ENCODE results near the gene RHOD.

RHOD gene

DNA sequence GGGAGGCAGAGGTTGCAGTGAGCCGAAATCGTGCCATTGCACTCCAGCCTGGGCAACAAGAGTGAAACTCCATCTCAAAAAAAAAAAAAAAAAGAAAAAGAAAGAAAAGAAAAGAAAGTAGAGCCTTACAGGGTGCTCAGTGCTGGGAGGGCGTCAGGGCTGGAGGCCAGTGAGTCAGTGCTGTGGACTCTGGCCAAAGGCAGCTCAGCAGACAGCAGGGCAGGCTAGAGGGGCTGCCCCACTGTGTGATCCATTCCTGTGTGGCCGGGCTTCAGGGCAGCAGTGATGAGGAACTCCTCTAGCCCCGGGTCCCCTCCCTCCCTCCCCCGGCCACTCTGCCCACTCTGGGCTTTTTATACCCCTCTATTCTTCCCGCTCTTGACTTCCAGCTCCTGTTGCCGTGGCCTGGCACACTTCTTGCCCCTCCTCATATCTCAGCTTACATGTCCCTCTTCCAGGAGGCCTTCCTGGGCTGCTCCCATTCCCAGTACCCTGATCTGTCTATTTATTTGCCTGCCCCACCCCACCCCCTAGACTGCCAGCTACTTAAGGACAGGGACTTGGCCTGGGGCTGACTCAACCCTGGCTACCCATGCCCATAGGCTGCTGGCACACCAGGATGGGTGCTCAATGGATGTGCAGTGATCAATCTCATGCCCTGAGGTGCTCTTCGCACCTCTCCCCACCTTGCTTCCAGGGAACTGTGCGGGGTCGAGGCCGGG is 23.7 kb upstream of the RHOD start:
- FAIRE-seq, result no peak

DNA sequence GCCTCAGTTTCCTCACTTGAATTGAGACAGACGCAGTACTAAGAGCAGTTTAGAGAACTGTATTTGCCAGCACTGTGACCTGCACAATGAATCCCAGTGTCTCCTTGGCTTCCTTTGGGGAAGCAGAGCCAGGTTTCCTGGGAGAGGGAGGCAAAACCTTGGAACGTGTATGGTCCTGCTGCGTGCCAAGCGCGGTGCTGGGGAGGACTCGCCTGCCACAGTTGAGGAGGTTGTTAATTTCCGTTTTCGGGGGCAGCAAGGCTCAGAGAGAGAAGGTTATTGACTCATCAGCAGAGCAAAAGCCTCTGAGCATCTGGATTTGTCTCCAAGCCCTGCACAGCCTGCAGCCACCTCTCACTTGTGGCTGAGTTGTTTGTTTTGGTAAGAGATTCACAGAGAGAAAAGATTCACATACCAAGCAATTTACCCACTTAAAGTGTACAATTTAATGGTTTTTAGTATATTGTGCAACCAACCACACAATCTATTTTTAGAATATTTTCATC is 22.9 kb upstream of the RHOD start:
- no peak for FAIRE-seq

DNA sequence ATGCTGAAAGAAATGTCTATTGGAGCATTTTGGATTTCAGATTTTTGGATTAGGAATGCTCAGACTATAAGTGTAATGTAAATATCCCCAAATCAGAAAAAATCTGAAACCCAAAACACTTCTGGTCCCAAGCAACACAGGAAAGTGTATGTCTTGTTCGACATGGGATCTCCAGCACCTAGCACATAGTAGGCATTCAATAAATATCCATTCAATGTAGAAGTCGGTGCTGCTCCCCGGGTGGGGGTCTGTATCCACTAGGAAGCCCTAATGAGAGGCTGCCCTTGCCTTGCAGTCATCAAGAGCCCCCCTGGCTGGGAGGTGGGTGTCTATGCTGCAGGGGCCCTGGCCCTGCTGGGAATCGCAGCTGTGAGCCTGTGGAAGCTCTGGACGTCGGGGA is 22.3 kb upstream of the RHOD start:
- no peak for FAIRE-seq

DNA sequence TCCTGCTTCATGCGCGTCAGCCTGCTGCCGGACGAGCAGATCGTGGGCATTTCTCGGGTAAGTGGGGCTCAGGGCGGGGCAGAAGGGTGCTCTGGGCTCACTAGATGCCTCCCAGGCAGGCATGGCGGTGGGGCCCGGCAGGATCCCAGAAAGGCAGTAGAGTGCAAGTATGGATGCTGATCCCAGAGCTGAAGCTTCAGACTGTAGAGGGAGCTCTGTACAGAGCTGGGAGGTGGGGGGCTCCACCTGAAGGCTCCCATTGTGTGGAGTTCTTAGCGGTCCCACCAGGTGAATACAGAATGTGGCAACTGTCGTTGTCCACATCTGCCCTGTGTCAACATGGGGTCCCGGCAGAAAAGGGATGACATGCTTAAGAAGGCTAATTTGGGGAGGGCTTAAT is 16.5 kb upstream of the RHOD start:
- no peak for FAIRE-seq

DNA sequence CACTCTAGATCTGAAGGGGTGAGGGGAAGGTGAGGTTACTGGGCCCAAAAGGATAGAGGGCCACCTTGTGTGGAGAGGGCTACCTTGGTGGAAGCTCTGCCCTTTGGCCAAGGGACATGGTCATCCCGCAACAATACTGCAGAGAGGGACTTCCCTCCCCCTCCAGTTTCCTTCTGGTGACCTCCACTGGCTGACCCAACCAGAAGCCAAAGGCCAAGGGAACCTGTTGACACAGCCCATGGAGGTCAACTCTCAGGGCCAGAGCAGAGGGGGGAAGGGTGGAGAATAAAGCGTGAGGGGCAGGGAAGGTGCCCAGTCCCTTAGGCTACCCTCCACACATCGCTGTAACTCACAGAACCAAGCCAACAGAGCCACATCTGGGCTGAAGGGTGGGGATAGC is 15.0 kb upstream of the RHOD start:
- no peak for FAIRE-seq

DNA sequence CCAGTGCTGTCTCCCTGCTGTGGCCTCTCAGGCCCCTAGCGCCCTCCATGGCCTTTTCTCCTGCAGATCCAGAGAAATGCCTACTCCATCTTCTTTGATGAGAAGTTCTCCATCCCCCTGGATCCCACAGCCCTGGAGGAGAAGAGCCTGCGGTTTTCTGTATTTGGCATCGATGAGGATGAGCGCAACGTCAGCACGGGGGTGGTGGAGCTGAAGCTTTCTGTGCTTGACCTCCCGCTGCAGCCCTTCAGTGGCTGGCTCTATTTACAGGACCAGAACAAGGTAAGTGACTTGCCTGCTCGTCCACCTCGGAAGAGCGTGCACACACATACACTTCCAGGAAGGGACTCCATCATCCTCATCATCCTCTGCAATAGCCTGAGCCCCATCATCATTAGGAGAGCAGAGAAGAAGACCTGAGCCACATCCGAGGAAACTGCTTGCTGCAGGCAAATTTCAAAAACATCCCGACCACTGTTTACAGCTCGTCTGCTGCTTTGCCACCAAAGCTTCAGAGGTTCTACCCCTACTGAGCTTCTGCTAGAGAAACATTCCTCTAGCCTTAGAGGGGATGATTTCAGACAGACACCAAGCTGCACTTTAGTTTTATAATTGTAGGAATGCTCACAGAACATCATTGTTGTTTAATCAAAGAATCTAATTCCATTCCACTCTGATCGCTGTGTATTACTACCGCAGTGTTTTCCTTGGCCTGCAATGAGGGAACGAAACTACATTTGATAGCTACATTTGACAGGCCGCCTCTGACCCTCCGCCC is 12.9 kb upstream of the RHOD start:
- FAIRE-seq, result no peak

DNA sequence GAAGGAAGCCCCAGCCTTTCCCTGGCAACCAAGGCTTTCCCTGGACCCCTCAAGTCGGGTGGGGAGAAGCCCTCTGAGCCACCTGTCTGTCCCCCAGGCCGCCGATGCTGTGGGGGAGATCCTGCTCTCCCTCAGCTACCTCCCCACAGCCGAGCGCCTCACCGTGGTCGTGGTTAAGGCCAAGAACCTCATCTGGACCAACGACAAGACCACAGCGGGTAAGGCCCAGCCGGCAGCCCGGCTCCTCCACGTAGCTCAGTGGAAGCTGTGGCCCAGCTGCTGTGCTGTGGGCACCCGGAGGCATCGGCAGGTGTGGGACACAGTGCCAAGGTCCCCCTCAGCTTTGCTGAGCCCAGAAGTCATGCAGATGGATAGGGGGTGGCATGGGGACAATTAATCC is 12.2 kb upstream of the RHOD start:
- no peak for FAIRE-seq

DNA sequence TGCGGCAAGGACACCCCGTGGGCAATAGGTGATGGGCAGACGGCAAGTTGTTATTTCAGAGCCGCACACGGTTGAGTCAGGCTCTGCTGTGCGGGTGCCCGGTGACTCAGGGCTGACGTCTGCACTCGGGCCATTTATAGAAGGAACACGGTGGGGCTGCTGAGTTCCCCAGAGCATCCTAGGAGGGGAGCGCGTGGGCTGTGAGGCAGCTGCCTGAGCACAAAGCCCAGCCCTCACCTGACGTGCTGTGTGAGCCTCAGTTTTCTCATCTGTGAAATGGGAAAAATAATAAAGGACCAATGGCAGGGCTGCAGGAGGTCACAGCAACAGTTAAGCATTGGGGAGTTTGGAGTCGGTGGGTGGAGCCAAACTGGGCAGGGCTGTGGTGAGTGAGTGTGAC is 11.3 kb upstream of the RHOD start:
- no peak for FAIRE-seq

DNA sequence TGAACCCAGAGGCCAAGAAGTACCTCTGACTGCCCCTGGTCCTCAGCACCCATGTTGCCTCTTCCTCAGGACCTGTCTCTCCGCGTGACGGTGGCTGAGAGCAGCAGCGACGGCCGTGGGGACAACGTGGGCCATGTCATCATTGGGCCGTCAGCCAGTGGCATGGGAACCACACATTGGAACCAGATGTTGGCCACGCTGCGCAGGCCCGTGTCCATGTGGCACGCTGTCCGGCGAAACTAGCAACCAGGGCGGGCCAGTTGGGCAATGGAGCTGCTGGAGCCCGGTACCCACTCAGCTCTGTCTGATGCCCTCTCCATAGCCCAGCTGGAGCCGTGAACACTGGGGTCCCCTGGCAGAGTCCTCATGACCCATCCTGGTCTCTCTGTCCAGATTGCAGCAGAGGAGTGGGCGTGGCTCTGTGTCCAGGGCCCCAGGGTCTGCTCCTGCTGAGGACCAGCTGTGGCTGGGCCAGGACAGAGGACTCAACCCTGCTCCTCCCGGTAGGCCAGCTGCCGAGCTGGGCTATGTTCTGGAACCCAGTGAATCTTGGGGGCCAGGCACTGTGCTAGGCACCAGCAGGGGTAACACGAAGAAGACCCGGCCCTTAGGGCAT is 8.0 kb upstream of the RHOD start:
- no peak for FAIRE-seq

DNA sequence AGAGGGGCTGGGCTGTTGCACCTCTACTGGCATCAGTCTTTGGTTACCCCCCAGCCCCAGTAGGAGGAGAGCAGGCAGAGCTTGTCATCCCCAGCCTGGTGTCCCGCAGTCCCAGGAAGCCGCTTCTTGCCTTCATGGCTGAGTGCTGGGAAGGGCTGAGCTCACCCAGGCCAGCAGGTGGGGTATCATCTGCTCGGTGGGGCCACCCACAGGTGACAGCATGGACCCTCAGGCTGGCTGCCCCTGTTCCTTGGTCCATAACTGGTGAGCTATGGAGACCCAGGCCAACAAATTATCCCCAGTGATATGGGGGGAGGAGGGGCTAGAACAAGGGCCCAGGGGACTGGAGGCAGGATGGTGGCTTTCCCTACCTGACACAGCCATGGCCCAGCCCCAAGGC is 6.5 kb upstream of the RHOD start:
- FAIRE-seq, result no peak

DNA sequence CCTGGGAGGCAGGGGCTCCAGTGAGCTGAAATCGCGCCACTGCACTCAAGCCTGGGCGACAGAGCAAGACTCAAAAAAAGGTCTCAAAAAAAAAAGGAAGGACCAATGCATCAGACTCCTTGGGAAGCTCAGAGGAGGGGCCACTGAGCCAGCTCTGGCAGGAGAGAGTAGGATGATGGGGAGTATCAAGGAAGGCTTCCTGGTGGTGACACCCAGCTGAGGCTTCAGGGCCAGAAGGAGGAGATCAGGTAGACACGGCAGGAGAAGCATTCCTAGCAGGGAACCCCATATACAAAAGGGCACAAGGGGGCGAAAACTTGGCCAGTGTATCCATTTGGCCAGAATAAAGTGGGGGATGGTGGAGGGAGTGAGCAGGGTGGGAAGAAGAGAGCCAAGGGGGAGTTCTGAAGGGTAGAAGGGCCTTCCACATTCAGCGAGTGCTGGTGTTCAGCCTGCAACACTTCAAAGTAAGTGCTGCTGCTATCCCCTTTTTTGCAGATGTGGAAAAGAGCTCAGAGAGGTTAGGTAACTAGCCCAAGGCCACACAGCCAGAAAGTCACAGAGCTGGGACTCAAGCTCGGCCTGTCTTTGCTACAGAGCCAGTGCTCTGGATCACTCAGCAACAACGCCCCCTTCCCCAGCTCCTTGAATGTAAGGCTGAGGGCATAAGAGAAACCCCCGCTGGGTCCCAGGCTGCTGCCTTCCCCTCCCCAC is 5.3 kb upstream of the RHOD start:
- no peak for FAIRE-seq

DNA sequence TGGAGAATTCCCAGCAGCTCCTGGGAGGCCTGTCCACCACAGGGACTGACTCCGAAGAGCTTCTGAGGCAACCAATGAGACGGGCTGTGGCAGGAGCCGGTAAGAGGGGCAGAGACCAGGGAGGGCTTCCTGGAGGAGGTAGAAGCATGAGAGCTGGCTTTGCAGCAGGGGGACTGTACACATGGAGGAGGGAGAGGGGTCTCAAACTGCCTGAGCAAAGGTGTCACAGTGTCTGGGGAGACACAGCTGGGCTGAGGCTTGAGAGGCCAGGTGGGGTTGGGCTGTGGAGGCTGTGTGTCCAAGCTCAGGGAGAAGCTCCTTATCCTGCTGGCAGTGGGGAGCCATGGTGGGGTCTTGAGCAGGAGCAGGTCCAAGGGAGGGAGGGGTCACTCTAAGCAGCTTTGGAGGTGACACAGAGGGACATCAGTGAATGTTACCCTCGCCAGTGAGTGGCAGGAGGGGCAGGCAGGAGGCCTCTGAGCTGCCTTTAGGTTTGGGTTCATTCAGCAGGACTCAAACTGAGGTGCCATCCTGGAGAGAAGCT is 4.6 kb upstream of the RHOD start:
- no peak for FAIRE-seq

DNA sequence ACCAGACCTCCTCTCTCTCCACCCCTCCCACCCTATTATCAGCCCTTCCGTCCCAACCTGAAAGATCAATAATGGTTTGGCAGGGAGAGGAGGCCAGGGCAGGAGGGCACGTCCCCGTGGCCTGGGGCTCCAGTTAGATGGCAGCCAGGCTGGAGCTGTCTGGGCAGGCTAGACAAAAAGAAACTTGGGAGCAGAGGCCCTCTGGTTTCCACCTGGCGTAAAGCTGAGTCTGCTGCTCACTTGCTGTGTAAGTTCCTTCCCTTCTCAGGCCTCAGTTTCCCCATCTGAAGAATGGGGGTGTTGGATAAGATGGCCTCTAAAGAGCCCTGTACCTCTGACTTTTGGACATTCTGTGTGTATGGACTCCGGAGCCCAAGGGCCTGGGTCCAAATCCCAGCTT is 3.8 kb upstream of the RHOD start:
- FAIRE-seq, result no peak

DNA sequence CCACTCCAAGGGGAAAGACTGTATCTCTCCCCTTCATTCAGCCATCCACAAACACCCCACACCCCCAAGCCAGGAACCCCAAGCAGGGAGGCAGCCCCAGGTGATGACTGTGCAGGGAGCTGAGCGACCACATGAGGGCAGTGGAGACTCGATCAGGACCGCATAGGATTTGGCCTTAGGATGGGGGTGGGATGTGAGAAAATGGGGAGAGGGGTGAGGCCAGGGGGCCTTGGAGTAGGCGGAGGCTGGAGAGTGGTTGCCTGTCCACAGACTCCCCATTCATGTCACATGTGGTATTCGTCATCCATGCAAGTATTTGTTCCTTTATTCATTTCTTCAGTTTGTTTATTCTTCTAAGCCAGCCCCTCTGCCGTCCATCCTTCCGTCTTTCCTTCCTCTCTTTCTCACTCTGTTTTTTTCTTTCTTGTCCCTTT is 2.7 kb upstream of the RHOD start:
- FAIRE-seq, result no peak

DNA sequence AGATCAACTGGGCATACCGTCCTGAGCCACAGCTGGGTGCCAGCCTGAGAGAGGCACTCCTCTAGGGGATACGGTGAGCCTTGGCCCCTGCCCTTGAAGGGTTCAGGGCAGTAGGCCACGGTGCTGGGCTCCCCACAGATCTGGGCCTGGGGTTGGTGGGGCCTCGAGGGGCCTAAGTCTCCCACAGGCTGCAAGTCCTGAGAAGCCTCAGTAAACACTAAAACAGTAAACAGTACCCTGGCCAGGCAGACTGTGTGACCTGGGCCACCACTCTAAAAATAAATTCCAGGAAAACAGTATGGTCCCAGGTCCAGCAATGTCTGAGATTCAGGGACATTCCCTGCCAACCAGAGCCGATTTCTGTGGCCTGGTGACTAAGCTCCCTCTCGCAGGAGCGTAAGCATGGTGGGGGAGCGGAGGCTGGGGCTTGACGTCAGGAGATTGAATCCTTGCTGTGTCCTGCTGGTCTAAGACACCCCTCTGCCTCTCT is 2.3 kb upstream of the RHOD start:
- no peak for FAIRE-seq

DNA sequence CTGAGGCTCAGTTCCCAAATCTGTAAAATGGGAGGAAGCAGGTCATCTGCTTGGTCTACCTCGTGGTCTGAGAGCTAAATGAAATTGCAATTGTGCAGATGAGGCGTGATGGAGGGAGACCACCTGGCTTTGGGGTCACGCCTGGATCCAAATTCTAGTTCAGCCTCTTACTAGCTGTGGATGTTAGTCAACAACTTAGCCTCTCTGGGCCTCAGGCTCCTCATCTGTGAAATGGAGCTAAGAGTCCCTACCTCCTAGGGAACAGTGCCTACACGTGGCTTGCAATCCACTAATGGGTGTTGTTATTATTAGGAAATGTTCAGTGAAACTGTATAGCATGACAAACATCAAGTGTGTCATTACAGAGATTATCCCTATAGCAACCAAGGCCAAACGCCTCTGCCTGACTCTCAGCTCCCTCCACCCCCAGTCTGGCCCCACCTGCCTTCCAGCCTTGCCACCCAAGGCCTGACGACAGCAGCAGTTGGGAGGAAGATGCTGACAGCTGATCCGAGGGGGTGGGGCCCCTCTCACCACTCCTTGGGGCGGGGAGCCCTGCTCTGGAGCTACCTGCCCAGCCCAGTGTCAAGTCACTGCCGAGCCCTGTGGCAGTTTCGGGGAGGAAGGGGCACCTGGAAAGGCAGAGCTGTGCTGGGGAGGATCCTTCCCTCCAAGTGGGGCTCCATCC is 1.7 kb upstream of the RHOD start:
- no peak for FAIRE-seq

DNA sequence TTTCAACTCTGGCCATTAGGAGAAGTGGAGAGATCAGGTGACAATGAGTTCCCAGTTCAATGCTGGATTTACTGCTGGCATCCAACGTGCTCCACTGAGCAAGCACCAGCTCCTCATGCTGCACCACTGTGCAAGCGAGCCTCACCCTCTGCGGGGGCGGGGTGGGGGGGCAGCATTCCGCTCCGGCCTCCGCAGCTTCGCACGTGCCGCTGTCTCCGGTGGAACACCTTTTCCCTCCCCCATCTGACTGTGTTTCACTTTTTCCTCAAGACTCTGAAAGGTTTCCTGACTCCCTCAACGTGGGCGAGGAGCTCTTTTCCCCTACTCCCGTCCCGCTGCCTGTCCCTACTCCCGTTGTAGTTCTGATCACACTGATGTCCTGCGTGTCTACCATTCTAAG is 835 bp upstream of the RHOD start:
- no peak for FAIRE-seq

DNA sequence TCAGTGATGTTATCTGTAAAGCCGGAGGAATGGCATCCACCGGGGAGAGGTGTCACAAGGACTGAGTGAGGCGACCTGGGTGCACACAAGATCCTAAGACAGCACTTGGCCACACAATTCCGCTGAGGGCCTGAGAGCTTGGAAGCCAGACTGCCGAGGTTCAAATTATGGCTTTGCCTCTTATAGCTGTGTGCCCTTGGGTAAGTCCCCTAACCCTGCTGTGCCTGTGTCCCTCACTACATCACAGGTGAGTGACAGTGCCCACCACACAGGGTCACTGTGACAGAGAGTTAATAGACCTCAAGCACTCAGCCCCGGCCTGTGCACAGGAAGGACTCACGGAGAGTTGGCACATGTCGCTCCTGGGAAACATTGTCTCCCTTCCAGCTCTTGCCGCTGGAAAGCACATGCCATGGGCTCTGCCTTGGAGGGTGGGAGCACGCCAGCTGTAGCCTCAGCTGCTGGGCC is 592 bp downstream of the RHOD start:
- FAIRE-seq, result no peak

DNA sequence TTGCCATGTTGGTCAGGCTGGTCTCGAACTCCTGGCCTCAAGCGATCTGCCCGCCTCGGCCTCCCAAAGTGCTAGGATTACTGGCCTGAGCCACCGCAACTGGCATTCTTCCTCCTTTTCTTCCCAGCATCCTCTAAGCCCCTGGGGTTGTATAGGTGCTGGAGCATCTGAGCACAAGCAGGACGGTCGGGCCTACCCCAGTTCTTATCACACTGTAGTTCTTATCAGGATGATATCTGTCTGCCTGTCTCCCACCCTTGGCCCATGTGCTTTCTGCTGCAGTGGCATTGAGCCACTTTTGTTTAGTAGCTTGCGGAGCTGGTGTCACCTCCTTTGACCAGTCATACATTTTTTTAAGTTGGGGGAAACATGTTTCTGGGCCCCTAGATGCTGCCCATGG is 1.9 kb downstream of the RHOD start:
- FAIRE-seq, result no peak

DNA sequence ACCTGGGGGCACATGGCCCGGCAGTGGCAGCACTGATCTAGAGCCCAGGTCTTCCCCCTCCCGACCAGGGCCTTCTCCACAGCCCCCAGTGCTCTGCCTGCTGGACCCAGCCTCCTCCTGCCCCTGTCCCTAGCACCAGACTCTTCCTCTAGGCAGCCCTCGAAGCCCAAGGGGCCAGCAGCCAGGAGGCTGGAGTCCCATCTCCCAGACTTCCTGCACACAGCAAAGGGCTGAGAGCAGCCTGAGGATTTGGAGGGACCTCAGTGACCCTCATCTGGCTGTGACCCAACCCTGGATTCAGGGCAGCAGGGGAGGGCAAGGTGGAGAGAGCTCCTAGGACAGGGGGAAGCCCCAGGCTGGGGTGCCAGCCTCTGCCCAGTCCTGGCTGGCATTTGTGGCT is 3.0 kb downstream of the RHOD start:
- no peak for FAIRE-seq

DNA sequence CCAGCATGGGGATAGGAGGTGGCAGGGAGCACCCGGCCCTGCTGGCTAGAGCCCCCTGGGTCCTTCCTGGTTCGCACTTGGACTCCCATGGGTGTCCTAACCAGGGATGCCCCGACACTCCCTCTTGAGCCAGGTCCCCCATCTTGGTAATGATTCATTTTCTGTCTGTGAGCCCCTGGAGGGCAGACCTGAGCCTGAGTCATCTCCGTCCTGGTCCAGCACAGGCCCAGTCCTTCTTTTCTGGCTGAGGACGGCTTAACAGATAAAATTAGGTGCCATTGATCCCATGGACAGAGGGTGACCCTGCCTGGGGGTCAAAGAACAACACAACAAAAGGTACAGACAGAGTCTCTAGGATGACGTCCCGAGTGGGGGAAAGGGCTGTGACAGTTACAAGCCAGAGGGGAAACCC is 3.5 kb downstream of the RHOD start:
- no peak for FAIRE-seq

Data from colon (tissue), 2 donors.